Gastrocnemius medialis (tissue), 4 donors: ENCODE measurements around the gene OR2A2.

ENCODE experiments used
- POLR2A ChIP-seq, 2 donors: fragments of 450-650 bp; IDR thresholded peaks; one replicate each; pipeline ENCODE4 v1.6.1; 2017; ENCODE audit warnings: antibody characterized with exemption in 2 of 2, mild to moderate bottlenecking in 2 of 2, moderate library complexity in 2 of 2
- TF ChIP-seq, protein P1 (sequence below), 5 experiments: fragments of 450-650 bp in 3 of 5; fragments of 200-600 bp in 2 of 5; sonication (generic) in 2 of 5; IDR thresholded peaks in 4 of 5; conservative IDR thresholded peaks in 1 of 5; 1 replicate in 4 of 5; 2 replicates in 1 of 5; pipeline ENCODE4 v1.5.1; 2016 to 2019; ENCODE audit warnings: antibody characterized with exemption in 5 of 5, mild to moderate bottlenecking in 3 of 5, moderate library complexity in 3 of 5

DNA sequence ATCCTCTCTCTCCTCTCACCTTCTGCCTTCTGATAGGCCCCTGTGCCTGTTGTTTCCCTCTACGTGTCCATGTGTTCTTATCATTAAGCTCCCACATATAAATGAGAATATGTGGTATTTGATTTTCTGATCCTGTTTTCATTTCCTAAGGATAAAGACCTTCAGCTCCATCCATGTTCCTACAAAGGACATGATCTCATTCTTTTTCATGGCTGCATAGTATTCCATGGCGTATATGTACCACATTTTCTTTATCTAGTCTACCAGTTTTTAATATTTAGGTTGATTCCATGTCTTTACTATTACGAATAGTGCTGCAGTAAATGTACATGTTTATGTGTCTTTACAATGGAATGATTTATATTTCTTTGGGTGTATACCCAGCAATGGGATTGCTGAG is 18.7 kb upstream of the OR2A2 start:
- TF ChIP-seq, protein P1, sequence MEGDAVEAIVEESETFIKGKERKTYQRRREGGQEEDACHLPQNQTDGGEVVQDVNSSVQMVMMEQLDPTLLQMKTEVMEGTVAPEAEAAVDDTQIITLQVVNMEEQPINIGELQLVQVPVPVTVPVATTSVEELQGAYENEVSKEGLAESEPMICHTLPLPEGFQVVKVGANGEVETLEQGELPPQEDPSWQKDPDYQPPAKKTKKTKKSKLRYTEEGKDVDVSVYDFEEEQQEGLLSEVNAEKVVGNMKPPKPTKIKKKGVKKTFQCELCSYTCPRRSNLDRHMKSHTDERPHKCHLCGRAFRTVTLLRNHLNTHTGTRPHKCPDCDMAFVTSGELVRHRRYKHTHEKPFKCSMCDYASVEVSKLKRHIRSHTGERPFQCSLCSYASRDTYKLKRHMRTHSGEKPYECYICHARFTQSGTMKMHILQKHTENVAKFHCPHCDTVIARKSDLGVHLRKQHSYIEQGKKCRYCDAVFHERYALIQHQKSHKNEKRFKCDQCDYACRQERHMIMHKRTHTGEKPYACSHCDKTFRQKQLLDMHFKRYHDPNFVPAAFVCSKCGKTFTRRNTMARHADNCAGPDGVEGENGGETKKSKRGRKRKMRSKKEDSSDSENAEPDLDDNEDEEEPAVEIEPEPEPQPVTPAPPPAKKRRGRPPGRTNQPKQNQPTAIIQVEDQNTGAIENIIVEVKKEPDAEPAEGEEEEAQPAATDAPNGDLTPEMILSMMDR (IDR thresholded peaks at IDR 0.05 in 4 of 5, conservative IDR thresholded peaks at IDR 0.05 in 1 of 5) = no peak
- no peak for TF ChIP-seq POLR2A (IDR thresholded peaks at IDR 0.05)
